Neural cell (in vitro differentiated cells): ENCODE data around the gene PIKFYVE.

ENCODE experiments used
- CTCF ChIP-seq: fragments of 450-650 bp; IDR thresholded peaks from 2 replicates; pipeline ENCODE4 v1.5.1; 2014; ENCODE audit warnings: antibody characterized with exemption, mild to moderate bottlenecking, moderate library complexity; ENCODE audit not compliant: poor library complexity, severe bottlenecking
- TAF1 ChIP-seq: IDR thresholded peaks from 2 replicates; pipeline ENCODE4 v1.6.1; 2012; ENCODE audit warnings: low read depth

GRCh38 chr2:208252716-208253492 lies 13.2 kb upstream of the PIKFYVE start:
- TF ChIP-seq TAF1 (no peak), CTCF (no peak)
